HG03520 (cell line): ENCODE results near the gene HIF1AN.
A peak's percentile ranks its signal among the peaks of the same experiment; 100 is the strongest.

Source experiments
- ATAC-seq: cut with Tn5 transposase; IDR thresholded peaks from one replicate; pipeline ENCODE4 v1.9.1; 2021; ENCODE audit warnings: mild to moderate bottlenecking, moderate library complexity; ENCODE audit not compliant: unreplicated experiment

The HIF1AN gene

GRCh38 chr10:100535715-100536353, at the start of gene HIF1AN:
HIF1AN (plus strand) TSS chr10:100535943; CDS start chr10:100535959, 16 bp downstream.
- peak; percentile 96 for ATAC-seq

DNA sequence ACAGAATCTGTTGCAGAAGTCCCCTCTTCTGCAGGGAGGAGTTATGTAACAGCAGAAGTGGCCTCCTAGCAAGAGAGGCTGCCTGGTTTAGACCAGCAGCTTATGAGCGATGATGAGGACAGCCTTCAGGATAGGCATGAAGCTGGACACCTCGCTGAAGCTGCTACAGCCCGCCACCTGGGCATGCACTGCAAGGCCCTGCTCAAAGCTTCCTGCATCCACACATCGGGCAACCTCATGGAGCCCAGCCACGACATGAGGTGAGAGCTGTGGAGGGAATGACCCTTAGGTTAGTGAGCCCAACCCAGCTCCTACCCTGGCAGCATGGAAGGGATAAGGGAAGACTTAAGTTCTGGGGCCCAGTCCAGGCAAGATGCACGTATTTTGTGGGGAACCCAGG, 48.2 kb upstream of the HIF1AN start:
- no peak for ATAC-seq

DNA sequence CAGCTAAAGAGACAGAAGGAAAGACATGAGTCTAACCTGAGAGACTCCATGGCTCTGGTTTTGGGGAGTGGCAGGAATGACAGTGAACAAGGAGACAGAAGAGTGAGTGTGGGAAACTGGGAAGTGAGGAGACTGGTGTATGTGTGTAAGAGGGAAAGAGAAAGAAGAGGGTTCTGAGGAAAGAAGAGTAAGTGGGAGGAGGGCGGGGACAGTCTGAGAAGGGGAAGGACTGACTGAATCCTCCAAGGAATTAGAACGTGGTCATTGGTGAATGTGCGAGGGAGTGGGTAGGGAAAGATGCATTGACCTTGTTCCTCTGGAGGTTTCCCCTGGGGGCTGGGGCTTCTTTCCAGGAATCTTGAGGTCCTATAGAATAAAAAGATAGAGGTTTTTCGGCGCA, 46.3 kb upstream of the HIF1AN start:
- no peak for ATAC-seq

GRCh38 chr10:100490531-100490930, 45.2 kb upstream of the HIF1AN start:
- ATAC-seq: no peak

- ATAC-seq: no peak
These were observed 39.2 kb upstream of the HIF1AN start for GRCh38 chr10:100496567-100496966.

DNA sequence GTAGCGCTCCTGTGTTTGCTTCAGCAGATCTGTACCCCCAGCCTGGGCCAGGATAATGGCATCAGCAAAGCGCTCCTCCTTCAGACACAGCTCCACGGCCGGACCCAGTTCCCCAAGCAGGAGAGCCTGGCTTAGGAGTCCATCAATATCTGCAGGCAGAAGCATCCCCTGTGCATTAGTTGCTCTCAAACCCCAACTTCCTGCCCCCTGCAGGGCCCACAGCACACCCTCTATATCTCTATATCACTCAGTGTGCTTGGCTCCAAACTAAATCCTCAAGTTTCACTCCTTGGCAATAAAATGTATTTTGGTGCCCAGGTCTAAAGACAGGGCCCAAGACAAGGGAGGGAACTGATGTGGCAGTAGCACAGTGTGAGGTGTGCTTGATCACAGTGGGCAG, 37.7 kb upstream of the HIF1AN start:
- ATAC-seq: no peak

GRCh38 chr10:100501423-100501822, 34.3 kb upstream of the HIF1AN start:
- no peak for ATAC-seq

DNA sequence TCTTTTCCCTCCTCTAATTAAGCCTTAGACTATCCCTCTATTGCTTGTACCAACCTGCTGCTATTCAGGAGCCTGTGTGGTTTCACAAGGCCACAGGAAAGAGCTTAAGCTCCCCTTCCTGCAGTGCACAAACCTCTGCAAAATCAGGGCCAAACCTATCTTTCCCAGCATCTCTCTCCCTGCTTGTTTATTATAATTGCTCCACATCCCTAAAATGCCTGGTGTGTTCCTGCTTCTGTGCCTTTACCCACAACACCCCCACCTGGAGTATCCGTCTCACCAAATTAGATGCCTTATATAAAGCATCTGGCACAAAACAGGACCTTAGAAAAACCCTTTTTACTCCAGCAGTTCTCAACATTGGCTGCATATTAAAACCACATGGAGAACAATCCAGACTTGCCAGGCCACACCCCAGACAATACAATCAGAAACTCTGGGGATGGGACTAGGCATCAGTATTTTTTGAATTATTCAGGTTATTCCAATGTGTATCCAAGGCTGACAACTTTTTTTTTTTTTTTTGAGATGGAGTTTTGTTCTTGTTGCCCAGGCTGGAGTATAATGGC, 32.7 kb upstream of the HIF1AN start:
- no peak for ATAC-seq

GRCh38 chr10:100504096-100504495, 31.6 kb upstream of the HIF1AN start:
- ATAC-seq: no peak

DNA sequence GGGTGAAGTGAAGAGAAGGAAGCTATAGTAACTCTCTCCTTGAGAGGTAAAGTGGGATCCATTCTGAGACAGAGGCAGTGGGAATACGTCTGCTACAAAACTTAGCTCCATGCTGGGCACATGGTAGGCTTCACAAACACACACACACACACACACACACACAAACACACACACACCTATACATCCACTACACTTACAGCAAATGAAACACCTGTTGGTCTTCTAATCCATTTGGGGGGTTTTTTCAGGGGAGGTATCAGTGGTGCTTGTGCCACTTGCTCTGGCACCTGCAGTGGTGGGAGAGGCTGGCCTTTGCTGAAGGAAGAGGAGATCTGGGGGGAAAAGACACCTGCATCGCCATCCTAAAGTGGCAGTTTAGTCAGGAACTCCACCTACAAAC, 30.6 kb upstream of the HIF1AN start:
- no peak for ATAC-seq

GRCh38 chr10:100506596-100507356, 29.0 kb upstream of the HIF1AN start:
- no peak for ATAC-seq

GRCh38 chr10:100507357-100507732, 28.4 kb upstream of the HIF1AN start:
- ATAC-seq: no peak

DNA sequence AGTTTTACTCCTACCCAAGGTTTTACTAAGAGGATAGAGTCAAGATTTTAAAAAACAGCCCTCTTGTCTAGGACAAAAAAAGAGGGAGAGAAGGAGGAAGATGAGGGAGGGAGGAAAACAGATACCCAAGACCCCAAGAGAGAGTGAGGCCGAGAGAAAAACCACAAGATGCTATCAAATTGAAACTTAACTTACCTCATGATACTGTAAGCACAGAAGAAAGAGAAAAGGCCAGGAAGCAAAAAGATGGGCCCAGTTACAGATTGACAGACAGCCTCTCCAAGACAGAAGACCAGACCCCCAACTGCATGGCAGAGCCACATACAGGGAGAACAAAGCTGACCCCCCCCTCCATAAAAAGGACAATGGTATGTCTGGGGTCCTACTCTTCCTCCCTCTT, 27.5 kb upstream of the HIF1AN start:
- no peak for ATAC-seq

GRCh38 chr10:100508691-100509150, 27.0 kb upstream of the HIF1AN start:
- ATAC-seq: no peak

DNA sequence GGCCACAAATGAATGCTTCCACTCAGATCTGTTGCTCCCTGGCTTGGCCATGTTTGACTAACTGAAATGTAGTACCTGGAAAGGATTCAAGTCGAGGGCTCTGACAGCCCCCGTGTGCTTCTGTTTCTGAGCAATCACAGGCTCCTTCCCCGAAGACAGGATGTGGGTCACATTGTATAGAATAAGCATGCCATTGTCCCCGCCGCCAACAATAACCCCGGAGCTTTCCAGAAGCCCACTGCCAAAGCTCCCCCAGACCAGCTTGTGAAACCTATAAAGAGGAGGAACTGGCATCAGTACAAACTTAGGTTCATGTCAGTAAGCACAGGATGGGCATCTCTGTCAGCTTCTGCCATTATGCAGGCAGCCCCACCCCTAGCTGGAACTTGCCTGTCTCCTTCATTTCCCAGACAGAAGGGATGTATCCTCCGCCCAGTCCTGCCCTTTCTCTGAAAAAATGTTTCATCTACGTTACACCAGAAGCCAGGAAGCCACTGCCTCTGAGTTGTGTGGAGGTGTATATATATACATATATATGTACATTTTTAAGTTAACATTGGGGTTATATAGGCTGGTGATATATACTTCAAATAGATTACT, 26.4 kb upstream of the HIF1AN start:
- ATAC-seq: no peak

GRCh38 chr10:100510533-100511308, 25.0 kb upstream of the HIF1AN start:
- ATAC-seq: no peak

DNA sequence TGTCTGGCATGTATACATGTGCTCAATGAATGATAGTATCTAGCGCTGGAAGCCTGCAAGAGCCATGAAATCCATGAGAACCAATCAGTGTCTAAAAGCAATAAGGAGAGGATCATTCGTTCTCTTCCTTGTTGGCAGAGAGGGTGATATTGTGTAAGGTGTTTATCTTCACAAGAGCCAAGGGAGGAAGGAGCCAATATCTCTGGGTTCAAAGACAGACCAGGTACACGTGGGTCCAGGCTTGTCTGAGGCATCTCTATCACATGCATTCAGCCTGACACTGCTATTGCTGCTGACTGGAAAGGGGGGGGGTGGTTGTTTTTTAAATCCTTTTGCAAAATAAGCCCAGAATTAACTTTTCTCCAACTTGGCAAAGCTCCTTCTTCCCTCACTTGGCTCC, 20.1 kb upstream of the HIF1AN start:
- no peak for ATAC-seq

DNA sequence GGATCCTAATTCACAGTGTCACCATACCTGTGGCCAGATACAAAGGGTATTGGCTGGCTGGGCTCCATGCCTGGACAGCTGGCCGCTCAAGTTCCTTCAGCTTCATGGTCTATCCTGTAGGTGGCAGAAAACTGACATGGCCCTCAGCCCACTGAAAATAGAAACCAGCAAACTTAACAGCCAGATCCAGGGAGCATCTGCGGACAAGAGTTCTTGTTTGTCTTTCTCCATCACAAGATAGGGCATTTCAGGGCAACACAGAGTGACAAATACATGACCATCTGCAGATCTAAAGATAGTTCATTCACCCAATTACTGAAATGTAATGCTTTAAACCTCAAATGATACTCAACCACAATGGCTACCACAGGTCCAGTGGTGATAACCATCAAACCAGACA, 18.9 kb upstream of the HIF1AN start:
- ATAC-seq: no peak

DNA sequence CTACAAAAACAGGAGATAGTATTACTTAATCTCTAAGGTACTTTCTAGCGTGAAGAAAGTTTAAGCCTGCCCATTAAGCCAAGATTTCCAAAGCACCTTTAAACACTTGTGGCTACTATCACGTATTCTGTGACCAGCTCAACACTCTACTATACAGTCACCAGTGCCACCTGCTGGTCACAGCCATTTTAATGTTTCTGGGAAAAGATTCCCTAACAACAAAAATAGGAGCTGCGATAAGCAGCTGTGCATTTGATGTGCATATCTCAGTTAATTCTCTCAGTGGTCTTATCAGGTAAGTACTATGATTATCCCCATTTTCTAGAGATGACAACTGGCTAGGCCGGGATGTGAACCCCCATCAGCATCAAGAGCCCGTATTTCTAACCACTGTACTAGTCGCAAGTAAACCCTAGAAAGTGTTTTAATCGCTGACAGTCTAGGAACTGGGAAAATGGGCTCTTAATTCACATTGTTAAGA, 16.9 kb upstream of the HIF1AN start:
- ATAC-seq: no peak

GRCh38 chr10:100519311-100520051, 16.3 kb upstream of the HIF1AN start, which contains the start of gene SEC31B:
SEC31B (minus strand) TSS chr10:100519861; CDS start chr10:100516952, 2,909 bp downstream.
- ATAC-seq: no peak
